GM23338 (cell line): ENCODE data around the gene TRIB2. TPM values are rescaled to one million over a fixed set of nuclear protein-coding genes. Genes with fewer than 3 reads are reported as not detected.

ENCODE experiments used
- ATAC-seq: fragments of 200-7000 bp; cut with Tn5 transposase; 3 replicates; pipeline ENCODE4 v1.9.1; 2020
- DNase-seq: peaks from one replicate; pipeline ENCODE4 v3.0.0-alpha.2; 2015; ENCODE audit warnings: low spot score
- H2AFZ ChIP-seq: fragments of 200-600 bp; sonication (generic); 2 replicates; pipeline ENCODE4 v1.8.0; 2016; ENCODE audit warnings: antibody characterized with exemption, mild to moderate bottlenecking, moderate library complexity
- H3F3A ChIP-seq: fragments of 200-600 bp; sonication (generic); replicated peaks from 2 replicates; pipeline ENCODE4 v1.8.0; 2017; ENCODE audit warnings: antibody characterized with exemption, mixed run types, low read depth
- H3K27ac ChIP-seq: fragments of 200-600 bp; sonication (generic); 2 replicates; pipeline ENCODE4 v1.6.1; 2016; ENCODE audit warnings: low read depth
- H3K27me3 ChIP-seq: fragments of 200-600 bp; sonication (generic); 2 replicates; pipeline ENCODE4 v1.8.0; 2016; ENCODE audit warnings: mild to moderate bottlenecking, mixed run types, moderate library complexity; ENCODE audit not compliant: insufficient read depth
- H3K36me3 ChIP-seq: fragments of 200-600 bp; sonication (generic); 2 replicates; pipeline ENCODE4 v1.8.0; 2016; ENCODE audit warnings: mild to moderate bottlenecking; ENCODE audit not compliant: insufficient read depth
- H3K4me1 ChIP-seq: fragments of 200-600 bp; sonication (generic); 2 replicates; pipeline ENCODE4 v1.8.0; 2016; ENCODE audit warnings: mild to moderate bottlenecking, moderate library complexity; ENCODE audit not compliant: insufficient read depth
- H3K4me2 ChIP-seq: fragments of 200-600 bp; sonication (generic); 2 replicates; pipeline ENCODE4 v1.7.1; 2017; ENCODE audit warnings: mixed run types
- H3K4me3 ChIP-seq: fragments of 200-600 bp; sonication (generic); 2 replicates; pipeline ENCODE4 v1.6.1; 2016; ENCODE audit warnings: mixed run types
- H3K79me2 ChIP-seq: fragments of 200-600 bp; sonication (generic); replicated peaks from 2 replicates; pipeline ENCODE4 v1.8.0; 2017; ENCODE audit warnings: mild to moderate bottlenecking; ENCODE audit not compliant: insufficient read depth
- H3K9me2 ChIP-seq: fragments of 200-600 bp; sonication (generic); 2 replicates; pipeline ENCODE4 v1.8.0; 2017; ENCODE audit not compliant: insufficient read depth
- H4K20me1 ChIP-seq: fragments of 200-600 bp; sonication (generic); replicated peaks from 2 replicates; pipeline ENCODE4 v1.8.0; 2017; ENCODE audit warnings: mild to moderate bottlenecking; ENCODE audit not compliant: insufficient read depth
- H3K27ac Mint-ChIP-seq: 2 replicates; pipeline ENCODE4 v1.8.0; 2020; ENCODE audit warnings: inconsistent platforms, mild to moderate bottlenecking, moderate library complexity, mixed read lengths
- H3K27me3 Mint-ChIP-seq: 3 replicates; pipeline ENCODE4 v1.8.0; 2022; ENCODE audit warnings: low read depth, mild to moderate bottlenecking, moderate library complexity, mixed read lengths, inconsistent platforms; ENCODE audit not compliant: insufficient read depth, poor library complexity
- H3K36me3 Mint-ChIP-seq: 3 replicates; pipeline ENCODE4 v1.8.0; 2021; ENCODE audit warnings: low read depth, mild to moderate bottlenecking, inconsistent platforms, moderate library complexity, mixed read lengths
- H3K4me1 Mint-ChIP-seq: 3 replicates; pipeline ENCODE4 v1.8.0; 2020; ENCODE audit warnings: mild to moderate bottlenecking, inconsistent platforms, mixed read lengths
- H3K4me3 Mint-ChIP-seq: 3 replicates; pipeline ENCODE4 v1.8.0; 2021; ENCODE audit warnings: moderate library complexity, mild to moderate bottlenecking, inconsistent platforms, mixed read lengths
- H3K9me3 Mint-ChIP-seq: 3 replicates; pipeline ENCODE4 v1.8.0; 2020; ENCODE audit warnings: moderate library complexity, mild to moderate bottlenecking, inconsistent platforms, mixed read lengths
- EZH2 ChIP-seq: fragments of 200-600 bp; sonication (generic); IDR thresholded peaks from one replicate; pipeline ENCODE4 v1.8.0; 2017; ENCODE audit warnings: antibody characterized with exemption, mild to moderate bottlenecking, low read depth; ENCODE audit not compliant: unreplicated experiment
- EZH2phosphoT487 ChIP-seq: fragments of 200-600 bp; sonication (generic); IDR thresholded peaks from one replicate; pipeline ENCODE4 v1.8.1; 2018; ENCODE audit warnings: antibody characterized with exemption; ENCODE audit not compliant: unreplicated experiment
- JUNB ChIP-seq: IDR thresholded peaks from one replicate; pipeline ENCODE4 v1.6.1; 2016; ENCODE audit warnings: antibody characterized with exemption; ENCODE audit not compliant: unreplicated experiment
- POLR2AphosphoS5 ChIP-seq: IDR thresholded peaks from 2 replicates; pipeline ENCODE4 v1.6.1; 2016; ENCODE audit warnings: antibody characterized with exemption, low read depth
- STAT1 ChIP-seq: IDR thresholded peaks from one replicate; pipeline ENCODE4 v1.6.1; 2016; ENCODE audit warnings: antibody characterized with exemption; ENCODE audit not compliant: unreplicated experiment
- ZNF114 ChIP-seq: fragments of 250-450 bp; sonication (Bioruptor Pico); IDR thresholded peaks from 2 replicates; pipeline ENCODE4 v1.5.0; 2020; ENCODE audit warnings: mild to moderate bottlenecking, moderate library complexity
- polyA plus RNA-seq: library from polyadenylated mRNA; unstranded; fragments of >200 nt; fragmentation: Nextera tagmentation; extraction: Ambion mirVana; gene quantifications from 2 replicates; pipeline ENCODE4 v1.2.1, GENCODE V29; 2016
- total RNA-seq: library from RNA; depleted of rRNA; stranded (reverse); fragments of >200 nt; shearing (Covaris generic); gene quantifications from 2 replicates; pipeline ENCODE4 v1.2.3, GENCODE V29; 2014
- TF ChIP-seq, protein P1 (sequence below): IDR thresholded peaks from 2 replicates; pipeline ENCODE4 v1.6.1; 2016; ENCODE audit warnings: antibody characterized with exemption
- TF ChIP-seq, protein P2 (sequence below): IDR thresholded peaks from one replicate; pipeline ENCODE4 v1.6.1; 2018; ENCODE audit warnings: antibody characterized with exemption; ENCODE audit not compliant: unreplicated experiment
- TF ChIP-seq, protein P3 (sequence below), 2 experiments: fragments of 200-600 bp in 1 of 2; sonication (generic) in 1 of 2; conservative IDR thresholded peaks; 2 replicates each; pipeline versions ENCODE4 v1.5.1 to v1.6.1; 2016 to 2017; ENCODE audit warnings: antibody characterized with exemption in 2 of 2, low read depth in 2 of 2, mild to moderate bottlenecking in 2 of 2, moderate library complexity in 1 of 2

Gene TRIB2
- total and polyA plus RNA-seq, 2 experiments from 2014 or later: 40.3 to 109 TPM

DNA sequence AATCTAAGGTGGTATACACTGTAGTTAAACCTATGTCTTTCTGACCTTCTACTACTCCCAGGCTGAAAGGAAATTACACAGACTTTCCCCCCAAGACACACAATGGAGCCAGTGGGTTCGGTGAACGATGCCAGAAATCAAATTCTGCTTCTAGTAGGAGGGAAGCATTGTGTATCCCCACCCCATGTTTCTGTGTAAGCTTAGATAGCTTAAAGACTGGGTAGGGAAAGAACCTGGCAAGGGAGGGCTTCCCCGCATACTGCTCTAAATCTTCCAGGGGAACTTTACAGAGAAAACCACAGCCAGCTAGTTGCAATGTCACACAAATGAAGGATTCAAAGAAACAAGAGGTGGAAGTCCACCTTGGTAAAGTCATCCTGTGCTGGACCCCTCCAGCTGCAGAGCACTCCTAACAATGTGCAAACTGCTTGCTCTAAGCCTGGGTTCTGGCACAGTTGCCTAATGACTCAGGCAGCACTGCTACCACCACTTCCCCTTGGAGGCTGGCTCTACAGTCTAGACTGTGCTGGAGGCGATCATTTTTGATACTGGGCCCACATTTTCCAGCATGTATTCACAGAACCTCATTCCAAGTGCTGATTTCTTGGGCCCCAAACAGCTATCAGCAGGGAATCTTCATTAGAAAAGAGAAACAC, 47.5 kb downstream of the TRIB2 start (continued):
- TF ChIP-seq, protein P1, sequence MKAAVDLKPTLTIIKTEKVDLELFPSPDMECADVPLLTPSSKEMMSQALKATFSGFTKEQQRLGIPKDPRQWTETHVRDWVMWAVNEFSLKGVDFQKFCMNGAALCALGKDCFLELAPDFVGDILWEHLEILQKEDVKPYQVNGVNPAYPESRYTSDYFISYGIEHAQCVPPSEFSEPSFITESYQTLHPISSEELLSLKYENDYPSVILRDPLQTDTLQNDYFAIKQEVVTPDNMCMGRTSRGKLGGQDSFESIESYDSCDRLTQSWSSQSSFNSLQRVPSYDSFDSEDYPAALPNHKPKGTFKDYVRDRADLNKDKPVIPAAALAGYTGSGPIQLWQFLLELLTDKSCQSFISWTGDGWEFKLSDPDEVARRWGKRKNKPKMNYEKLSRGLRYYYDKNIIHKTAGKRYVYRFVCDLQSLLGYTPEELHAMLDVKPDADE: no peak

DNA sequence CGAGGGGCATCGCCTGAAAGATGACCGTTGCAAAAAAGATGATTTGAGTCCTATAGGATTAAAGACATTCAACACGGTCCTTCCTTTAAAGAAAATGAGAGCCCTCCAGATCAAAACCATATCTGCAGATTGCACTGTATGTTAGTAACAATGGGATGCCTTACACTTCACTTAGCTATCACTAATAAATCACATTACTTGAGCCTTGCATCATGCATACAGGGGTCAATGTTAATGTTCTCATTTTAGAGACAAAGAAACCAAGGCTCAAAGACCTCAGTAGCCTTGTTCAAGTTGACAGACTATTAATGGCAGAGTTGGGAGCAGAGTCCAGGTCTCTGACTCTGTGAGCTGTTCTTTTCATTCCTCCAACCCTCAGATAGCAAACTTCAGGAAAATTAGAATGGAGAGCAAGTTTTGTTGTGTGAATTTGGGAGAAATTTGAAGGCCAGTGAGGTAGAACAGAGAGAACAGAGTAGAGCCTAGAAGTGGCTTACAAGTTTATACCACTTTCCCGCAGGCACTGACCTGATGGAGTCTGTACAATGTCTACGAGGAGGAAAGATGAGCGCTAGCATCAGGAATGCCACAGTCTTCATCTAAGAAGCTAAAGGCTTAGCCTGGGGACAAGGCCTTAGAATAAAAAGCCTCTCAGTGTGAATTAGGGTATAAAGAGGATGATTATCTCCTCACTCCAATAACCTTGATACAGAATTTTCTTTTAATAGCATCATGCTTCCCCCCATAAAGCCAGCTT, 48.3 kb downstream of the TRIB2 start:
- Histone ChIP-seq H3K4me2 (no peak overlapping the region), H3K27me3 (peaks cover 17% of the 10 kb centered on the region), H3K36me3 (no peaks in the 10 kb centered on the region), H2AFZ (no peak overlapping the region), H3F3A (no peaks in the 10 kb centered on the region), H3K4me1 (peaks cover 18% of the 10 kb centered on the region), H4K20me1 (no peaks in the 10 kb centered on the region), H3K27ac (no peak overlapping the region), H3K9me2 (0 out of 2 replicates have a peak, but pooled peaks cover 5% of the 10 kb centered on the region), H3K4me3 (no peak overlapping the region), H3K79me2 (no peaks in the 10 kb centered on the region)
- no peak for DNase-seq
- Mint-ChIP-seq H3K36me3 (no peaks in the 10 kb centered on the region; the same call in 2 of the 3 replicates), H3K9me3 (no peaks in the 10 kb centered on the region), H3K4me1 (peaks cover 25% of the 10 kb centered on the region), H3K27me3 (peaks cover 6% of the 10 kb centered on the region), H3K4me3 (no peak overlapping the region), H3K27ac (no peak overlapping the region)
- ATAC-seq: no peak
- TF ChIP-seq ZNF114 (CRISPR knock-in tag) (no peak), POLR2AphosphoS5 (no peak), EZH2 (no peak), STAT1 (no peak), JUNB (no peak), EZH2phosphoT487 (no peak)
- TF ChIP-seq, protein P2, sequence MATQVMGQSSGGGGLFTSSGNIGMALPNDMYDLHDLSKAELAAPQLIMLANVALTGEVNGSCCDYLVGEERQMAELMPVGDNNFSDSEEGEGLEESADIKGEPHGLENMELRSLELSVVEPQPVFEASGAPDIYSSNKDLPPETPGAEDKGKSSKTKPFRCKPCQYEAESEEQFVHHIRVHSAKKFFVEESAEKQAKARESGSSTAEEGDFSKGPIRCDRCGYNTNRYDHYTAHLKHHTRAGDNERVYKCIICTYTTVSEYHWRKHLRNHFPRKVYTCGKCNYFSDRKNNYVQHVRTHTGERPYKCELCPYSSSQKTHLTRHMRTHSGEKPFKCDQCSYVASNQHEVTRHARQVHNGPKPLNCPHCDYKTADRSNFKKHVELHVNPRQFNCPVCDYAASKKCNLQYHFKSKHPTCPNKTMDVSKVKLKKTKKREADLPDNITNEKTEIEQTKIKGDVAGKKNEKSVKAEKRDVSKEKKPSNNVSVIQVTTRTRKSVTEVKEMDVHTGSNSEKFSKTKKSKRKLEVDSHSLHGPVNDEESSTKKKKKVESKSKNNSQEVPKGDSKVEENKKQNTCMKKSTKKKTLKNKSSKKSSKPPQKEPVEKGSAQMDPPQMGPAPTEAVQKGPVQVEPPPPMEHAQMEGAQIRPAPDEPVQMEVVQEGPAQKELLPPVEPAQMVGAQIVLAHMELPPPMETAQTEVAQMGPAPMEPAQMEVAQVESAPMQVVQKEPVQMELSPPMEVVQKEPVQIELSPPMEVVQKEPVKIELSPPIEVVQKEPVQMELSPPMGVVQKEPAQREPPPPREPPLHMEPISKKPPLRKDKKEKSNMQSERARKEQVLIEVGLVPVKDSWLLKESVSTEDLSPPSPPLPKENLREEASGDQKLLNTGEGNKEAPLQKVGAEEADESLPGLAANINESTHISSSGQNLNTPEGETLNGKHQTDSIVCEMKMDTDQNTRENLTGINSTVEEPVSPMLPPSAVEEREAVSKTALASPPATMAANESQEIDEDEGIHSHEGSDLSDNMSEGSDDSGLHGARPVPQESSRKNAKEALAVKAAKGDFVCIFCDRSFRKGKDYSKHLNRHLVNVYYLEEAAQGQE: no peak
- TF ChIP-seq, protein P1: no peak
- TF ChIP-seq, protein P3, sequence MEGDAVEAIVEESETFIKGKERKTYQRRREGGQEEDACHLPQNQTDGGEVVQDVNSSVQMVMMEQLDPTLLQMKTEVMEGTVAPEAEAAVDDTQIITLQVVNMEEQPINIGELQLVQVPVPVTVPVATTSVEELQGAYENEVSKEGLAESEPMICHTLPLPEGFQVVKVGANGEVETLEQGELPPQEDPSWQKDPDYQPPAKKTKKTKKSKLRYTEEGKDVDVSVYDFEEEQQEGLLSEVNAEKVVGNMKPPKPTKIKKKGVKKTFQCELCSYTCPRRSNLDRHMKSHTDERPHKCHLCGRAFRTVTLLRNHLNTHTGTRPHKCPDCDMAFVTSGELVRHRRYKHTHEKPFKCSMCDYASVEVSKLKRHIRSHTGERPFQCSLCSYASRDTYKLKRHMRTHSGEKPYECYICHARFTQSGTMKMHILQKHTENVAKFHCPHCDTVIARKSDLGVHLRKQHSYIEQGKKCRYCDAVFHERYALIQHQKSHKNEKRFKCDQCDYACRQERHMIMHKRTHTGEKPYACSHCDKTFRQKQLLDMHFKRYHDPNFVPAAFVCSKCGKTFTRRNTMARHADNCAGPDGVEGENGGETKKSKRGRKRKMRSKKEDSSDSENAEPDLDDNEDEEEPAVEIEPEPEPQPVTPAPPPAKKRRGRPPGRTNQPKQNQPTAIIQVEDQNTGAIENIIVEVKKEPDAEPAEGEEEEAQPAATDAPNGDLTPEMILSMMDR (conservative IDR thresholded peaks at IDR 0.05; ENCODE audit: low read depth in 2 of 2): no peak
